ENCODE data around the gene TRERF1.

Gene TRERF1, protein sequence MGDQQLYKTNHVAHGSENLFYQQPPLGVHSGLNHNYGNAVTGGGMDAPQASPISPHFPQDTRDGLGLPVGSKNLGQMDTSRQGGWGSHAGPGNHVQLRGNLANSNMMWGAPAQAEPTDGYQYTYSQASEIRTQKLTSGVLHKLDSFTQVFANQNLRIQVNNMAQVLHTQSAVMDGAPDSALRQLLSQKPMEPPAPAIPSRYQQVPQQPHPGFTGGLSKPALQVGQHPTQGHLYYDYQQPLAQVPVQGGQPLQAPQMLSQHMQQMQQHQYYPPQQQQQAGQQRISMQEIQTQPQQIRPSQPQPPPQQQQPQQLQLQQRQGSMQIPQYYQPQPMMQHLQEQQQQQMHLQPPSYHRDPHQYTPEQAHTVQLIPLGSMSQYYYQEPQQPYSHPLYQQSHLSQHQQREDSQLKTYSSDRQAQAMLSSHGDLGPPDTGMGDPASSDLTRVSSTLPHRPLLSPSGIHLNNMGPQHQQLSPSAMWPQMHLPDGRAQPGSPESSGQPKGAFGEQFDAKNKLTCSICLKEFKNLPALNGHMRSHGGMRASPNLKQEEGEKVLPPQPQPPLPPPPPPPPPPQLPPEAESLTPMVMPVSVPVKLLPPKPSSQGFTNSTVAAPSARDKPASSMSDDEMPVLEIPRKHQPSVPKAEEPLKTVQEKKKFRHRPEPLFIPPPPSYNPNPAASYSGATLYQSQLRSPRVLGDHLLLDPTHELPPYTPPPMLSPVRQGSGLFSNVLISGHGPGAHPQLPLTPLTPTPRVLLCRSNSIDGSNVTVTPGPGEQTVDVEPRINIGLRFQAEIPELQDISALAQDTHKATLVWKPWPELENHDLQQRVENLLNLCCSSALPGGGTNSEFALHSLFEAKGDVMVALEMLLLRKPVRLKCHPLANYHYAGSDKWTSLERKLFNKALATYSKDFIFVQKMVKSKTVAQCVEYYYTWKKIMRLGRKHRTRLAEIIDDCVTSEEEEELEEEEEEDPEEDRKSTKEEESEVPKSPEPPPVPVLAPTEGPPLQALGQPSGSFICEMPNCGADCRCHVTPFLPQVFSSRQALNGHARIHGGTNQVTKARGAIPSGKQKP (N-terminal part only)

DNA sequence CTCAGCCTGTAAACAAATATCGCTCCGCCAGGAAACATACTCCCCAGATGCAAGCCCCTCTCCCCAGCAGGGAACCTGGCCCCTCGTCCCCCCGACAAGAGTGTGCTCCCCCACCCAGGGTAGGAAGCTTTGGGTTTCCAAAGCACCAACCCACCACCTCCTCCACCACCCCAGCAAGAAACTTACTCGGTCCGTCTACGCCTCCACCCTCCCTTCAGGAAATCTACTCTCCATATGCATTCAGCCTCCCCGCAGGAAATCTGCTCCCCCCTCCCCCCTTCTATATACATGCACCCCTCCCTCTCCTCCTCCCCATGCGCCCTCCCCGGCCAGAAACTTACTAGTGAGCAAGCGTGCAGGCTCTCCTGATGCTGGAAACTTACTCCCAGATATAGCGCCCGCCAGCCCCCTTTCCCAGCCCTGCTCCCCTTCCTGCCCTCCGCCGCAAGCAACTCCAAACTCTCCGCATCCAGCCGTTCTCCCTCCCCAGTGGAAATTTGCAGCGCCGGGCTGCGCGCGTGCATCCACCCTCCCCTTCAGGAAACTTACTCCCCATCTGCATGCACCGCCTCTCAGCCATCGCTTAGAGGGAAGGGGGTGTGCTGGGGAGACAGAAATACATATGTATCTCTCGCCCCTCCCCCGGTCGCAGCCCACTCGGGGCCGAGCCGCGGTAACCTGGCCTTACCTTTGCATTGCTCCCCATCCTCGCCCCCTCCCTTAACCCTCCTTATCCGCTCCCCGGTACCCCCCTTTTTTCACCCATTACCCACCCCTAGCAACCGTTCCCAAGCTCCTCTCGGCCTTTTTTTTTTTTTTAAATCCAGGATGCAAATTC, at the start of gene TRERF1:
TSS of gene TRERF1 (minus strand) at position 594 of the 838 bp plus-strand sequence. CDS start 182,336 bp downstream, outside the sequence.
- Histone ChIP-seq H3K27ac (ENCODE audit: low read depth, low read length) (peak within 1 kb of the TSS; percentile 95), H3K9ac (ENCODE audit: low read length) (peak within 1 kb of the TSS; percentile 23), H3K9me3 (ENCODE audit: low read length) (no peaks in the 10 kb centered on the region), H3K27me3 (ENCODE audit: control insufficient read depth in 1 of 2, insufficient read depth in 2 of 2, low read length in 2 of 2) (no peaks in the 10 kb centered on the region), H3K4me1 (ENCODE audit: insufficient read depth, low read length) (peaks cover 24% of the 10 kb centered on the region), H3K36me3 (ENCODE audit: insufficient read depth, low read length) (no peaks in the 10 kb centered on the region), H3K4me3 (ENCODE audit: low read depth in 1 of 2, low read length in 2 of 2) (peak within 1 kb of the TSS; percentile 76 to 98)

DNA sequence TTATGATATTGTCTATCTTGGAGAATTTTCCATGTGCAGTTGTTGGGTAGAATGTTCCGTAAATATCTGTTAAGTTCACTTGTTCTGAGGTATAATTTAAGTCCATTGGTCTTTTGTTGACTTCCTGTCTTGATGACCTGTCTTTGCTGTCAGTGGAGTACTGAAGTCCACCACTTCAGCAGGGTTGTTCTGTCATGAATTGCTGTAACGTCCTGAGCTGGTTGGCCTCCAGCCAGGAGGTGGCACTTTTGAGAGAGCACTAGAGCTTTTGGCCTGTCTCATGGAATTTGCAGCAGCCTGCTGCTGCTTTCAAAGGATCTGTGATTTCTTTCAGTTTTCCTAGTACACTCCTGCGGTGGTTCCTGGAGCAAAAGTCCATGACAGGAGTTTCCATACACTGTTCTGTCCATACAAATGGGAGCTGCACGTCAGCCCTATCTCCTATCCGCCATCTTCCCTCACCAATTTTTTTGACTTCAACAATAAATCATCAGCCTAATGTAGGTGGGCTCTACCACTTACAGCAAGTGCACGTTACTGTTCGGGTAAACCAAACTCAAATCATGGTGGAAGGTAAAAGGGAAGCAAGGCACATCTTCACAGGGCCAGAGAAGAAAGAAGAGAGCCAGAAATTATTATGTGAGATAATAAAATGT, 46.9 kb upstream of the TRERF1 start:
- no peak overlapping the region for H3K27ac ChIP-seq (ENCODE audit: low read depth, low read length)
- no peak overlapping the region for H3K4me3 ChIP-seq (ENCODE audit: low read depth in 1 of 2, low read length in 2 of 2)
- H3K9ac ChIP-seq (ENCODE audit: low read length): no peak overlapping the region
- H3K27me3 ChIP-seq (ENCODE audit: control insufficient read depth in 1 of 2, insufficient read depth in 2 of 2, low read length in 2 of 2): no peaks in the 10 kb centered on the region
- no peaks in the 10 kb centered on the region for H3K36me3 ChIP-seq (ENCODE audit: insufficient read depth, low read length)
- no peaks in the 10 kb centered on the region for H3K9me3 ChIP-seq (ENCODE audit: low read length)
- no peaks in the 10 kb centered on the region for H3K4me1 ChIP-seq (ENCODE audit: insufficient read depth, low read length)

DNA sequence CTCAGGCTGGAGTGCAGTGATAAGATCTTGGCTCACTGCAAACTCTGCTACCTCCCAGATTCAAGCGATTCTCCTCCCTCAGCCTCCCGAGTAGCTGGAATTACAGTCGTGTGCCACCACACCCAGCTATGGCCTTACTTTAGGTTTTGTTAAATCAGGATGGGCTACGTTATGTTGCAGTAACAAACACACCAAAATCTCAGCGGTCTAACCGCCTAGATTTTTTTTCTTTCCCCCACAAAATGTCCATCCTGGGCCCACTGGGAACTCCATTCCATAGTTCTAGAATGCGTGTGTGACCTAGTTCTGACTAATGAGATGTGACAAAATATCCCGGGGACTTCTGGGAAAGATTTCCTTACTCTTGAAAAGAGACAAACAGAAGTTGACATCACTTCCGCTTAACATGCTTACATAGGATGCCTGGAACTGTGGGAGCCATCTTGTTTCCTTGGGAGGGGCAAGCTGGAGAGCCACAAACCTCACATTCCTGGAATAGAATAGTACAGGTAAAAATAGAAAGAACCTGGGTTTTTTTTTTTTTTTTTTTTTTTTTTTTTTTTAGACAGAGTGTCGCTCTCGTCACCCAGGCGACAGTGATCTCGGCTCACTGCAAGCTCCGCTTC, 42.3 kb upstream of the TRERF1 start:
- no peak overlapping the region for H3K4me3 ChIP-seq (ENCODE audit: low read depth in 1 of 2, low read length in 2 of 2)
- no peaks in the 10 kb centered on the region for H3K4me1 ChIP-seq (ENCODE audit: insufficient read depth, low read length)
- no peak overlapping the region for H3K9ac ChIP-seq (ENCODE audit: low read length)
- no peaks in the 10 kb centered on the region for H3K9me3 ChIP-seq (ENCODE audit: low read length)
- no peaks in the 10 kb centered on the region for H3K36me3 ChIP-seq (ENCODE audit: insufficient read depth, low read length)
- H3K27ac ChIP-seq (ENCODE audit: low read depth, low read length): no peak overlapping the region
- no peaks in the 10 kb centered on the region for H3K27me3 ChIP-seq (ENCODE audit: control insufficient read depth in 1 of 2, insufficient read depth in 2 of 2, low read length in 2 of 2)

DNA sequence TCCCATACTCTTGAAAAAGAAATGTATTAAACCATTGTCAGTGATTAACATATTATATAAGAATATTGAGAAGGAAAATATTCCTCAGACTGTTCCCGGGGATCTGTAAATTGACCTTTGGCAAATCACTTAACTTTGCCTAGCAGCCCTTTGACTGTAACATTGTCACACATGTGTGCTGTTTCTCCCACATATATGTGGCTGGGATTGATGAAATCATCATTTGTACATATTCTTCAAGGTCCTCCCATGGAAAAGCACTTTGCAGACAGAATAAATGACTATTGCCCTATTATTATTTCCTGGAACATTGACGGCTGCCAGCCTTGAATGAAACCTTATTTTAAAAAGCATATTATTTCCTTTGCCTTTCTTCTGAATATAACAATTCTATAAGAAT, 36.4 kb upstream of the TRERF1 start:
- Histone ChIP-seq H3K9ac (ENCODE audit: low read length) (no peak overlapping the region), H3K4me3 (ENCODE audit: low read depth in 1 of 2, low read length in 2 of 2) (no peak overlapping the region), H3K4me1 (ENCODE audit: insufficient read depth, low read length) (no peaks in the 10 kb centered on the region), H3K27ac (ENCODE audit: low read depth, low read length) (no peak overlapping the region), H3K9me3 (ENCODE audit: low read length) (no peaks in the 10 kb centered on the region), H3K27me3 (ENCODE audit: control insufficient read depth in 1 of 2, insufficient read depth in 2 of 2, low read length in 2 of 2) (no peaks in the 10 kb centered on the region), H3K36me3 (ENCODE audit: insufficient read depth, low read length) (no peaks in the 10 kb centered on the region)

DNA sequence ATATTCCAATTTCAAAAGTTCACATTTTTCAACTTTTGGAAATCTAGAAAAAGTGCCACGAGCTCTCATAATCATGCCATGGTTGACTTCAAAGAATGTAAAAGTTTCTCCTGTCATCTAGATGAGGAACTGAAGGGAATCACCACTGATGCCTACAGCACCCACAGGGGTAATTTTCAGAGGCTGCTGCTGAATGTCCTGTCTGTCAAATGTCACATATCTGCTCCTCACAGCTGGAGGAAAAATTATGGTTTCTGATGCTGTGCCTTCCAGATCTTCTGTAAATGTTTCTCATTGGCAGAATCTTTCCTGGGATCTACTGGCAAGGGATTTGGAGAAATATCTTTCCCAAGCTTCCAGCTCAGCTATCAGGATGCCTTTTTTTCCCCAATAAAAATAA, 32.5 kb upstream of the TRERF1 start:
- Histone ChIP-seq H3K9ac (ENCODE audit: low read length) (no peak overlapping the region), H3K36me3 (ENCODE audit: insufficient read depth, low read length) (no peaks in the 10 kb centered on the region), H3K27ac (ENCODE audit: low read depth, low read length) (no peak overlapping the region), H3K4me3 (ENCODE audit: low read depth in 1 of 2, low read length in 2 of 2) (no peak overlapping the region), H3K27me3 (ENCODE audit: control insufficient read depth in 1 of 2, insufficient read depth in 2 of 2, low read length in 2 of 2) (no peaks in the 10 kb centered on the region), H3K9me3 (ENCODE audit: low read length) (no peaks in the 10 kb centered on the region), H3K4me1 (ENCODE audit: insufficient read depth, low read length) (peaks cover 17% of the 10 kb centered on the region)

DNA sequence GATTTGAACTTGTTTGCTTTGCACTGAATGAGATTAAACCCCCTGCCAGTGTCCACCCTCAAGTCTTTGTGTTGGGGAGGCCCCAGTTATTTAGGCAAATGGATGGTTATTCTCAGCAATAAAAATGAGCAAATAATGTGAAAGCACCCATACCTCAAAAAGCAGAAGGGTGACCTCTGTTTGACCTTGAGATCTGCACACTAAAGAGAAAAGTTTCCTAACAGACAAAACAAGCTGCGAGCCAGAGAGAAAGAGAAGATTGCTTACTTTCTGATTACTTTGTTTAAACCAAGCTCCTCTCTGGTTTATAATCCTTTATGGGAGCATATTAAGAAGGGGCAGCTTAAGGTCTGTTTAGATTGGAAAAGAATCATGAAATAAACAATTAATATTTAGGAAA, 30.4 kb upstream of the TRERF1 start:
- H3K9ac ChIP-seq (ENCODE audit: low read length): no peak overlapping the region
- H3K36me3 ChIP-seq (ENCODE audit: insufficient read depth, low read length): no peaks in the 10 kb centered on the region
- H3K9me3 ChIP-seq (ENCODE audit: low read length): no peaks in the 10 kb centered on the region
- H3K27ac ChIP-seq (ENCODE audit: low read depth, low read length): no peak overlapping the region
- H3K27me3 ChIP-seq (ENCODE audit: control insufficient read depth in 1 of 2, insufficient read depth in 2 of 2, low read length in 2 of 2): no peaks in the 10 kb centered on the region
- peaks cover 17% of the 10 kb centered on the region for H3K4me1 ChIP-seq (ENCODE audit: insufficient read depth, low read length)
- H3K4me3 ChIP-seq (ENCODE audit: low read depth in 1 of 2, low read length in 2 of 2): no peak overlapping the region

DNA sequence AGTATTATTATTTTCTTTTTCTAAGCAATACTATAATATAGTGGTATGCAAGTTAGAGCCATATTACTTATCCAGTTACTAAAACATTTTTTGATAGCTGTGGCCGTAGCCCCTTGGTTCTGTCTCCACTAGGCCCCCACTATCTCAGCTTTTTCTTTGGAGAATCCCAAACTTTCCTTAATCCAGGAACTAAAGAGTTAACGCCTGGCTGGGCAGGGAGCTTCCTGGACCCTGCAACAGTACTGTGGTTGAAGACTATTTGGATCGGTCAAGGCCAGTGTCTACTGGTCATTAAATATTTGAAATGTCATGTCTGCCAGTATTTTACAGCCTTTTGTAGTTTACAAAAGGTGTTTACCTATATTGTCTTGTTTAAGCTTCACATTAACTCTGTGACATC, 20.0 kb upstream of the TRERF1 start:
- no peak overlapping the region for H3K27ac ChIP-seq (ENCODE audit: low read depth, low read length)
- H3K36me3 ChIP-seq (ENCODE audit: insufficient read depth, low read length): no peaks in the 10 kb centered on the region
- H3K9ac ChIP-seq (ENCODE audit: low read length): no peak overlapping the region
- H3K4me1 ChIP-seq (ENCODE audit: insufficient read depth, low read length): no peaks in the 10 kb centered on the region
- no peak overlapping the region for H3K4me3 ChIP-seq (ENCODE audit: low read depth in 1 of 2, low read length in 2 of 2)
- H3K9me3 ChIP-seq (ENCODE audit: low read length): no peaks in the 10 kb centered on the region
- no peaks in the 10 kb centered on the region for H3K27me3 ChIP-seq (ENCODE audit: control insufficient read depth in 1 of 2, insufficient read depth in 2 of 2, low read length in 2 of 2)

DNA sequence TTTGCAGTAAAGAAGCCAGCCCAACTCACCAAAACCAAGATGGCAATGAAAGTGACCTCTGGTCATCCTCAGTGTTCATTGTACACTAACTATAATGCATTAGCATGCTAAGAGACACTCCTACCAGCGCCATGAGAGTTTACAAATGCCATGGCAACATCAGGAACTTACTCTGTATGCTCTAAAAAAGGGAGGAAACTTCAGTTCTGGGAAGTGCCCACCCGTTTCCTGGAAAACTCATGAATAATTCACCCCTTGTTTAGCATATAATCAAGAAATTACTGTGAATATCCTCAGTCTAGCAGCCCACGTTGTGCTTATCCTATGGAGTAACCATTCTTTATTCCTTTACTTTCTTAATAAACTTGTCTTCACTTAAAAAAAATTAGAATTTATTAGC, 19.4 kb upstream of the TRERF1 start:
- Histone ChIP-seq H3K4me1 (ENCODE audit: insufficient read depth, low read length) (no peaks in the 10 kb centered on the region), H3K27me3 (ENCODE audit: control insufficient read depth in 1 of 2, insufficient read depth in 2 of 2, low read length in 2 of 2) (no peaks in the 10 kb centered on the region), H3K27ac (ENCODE audit: low read depth, low read length) (no peak overlapping the region), H3K9me3 (ENCODE audit: low read length) (no peaks in the 10 kb centered on the region), H3K9ac (ENCODE audit: low read length) (no peak overlapping the region), H3K4me3 (ENCODE audit: low read depth in 1 of 2, low read length in 2 of 2) (no peak overlapping the region), H3K36me3 (ENCODE audit: insufficient read depth, low read length) (no peaks in the 10 kb centered on the region)

DNA sequence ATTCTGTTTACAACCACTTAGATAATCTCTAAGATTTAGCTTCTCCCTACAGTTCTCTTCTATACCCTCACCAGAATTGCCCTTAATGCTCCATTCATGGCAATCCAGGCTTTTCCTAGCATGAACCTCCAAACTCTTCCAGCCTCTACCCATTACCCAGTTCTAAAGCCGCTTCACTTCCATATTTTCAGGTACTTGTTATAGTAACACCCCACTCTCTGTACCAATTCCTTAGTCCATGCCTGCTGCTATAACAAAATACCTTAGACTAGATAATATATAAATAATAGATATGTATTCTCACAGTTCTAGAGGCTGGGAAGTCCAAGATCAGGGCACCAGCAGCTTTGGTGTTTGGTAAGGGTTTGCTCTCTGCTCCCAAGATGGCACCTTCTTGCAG, 16.5 kb upstream of the TRERF1 start:
- no peak overlapping the region for H3K27ac ChIP-seq (ENCODE audit: low read depth, low read length)
- no peaks in the 10 kb centered on the region for H3K4me1 ChIP-seq (ENCODE audit: insufficient read depth, low read length)
- no peaks in the 10 kb centered on the region for H3K27me3 ChIP-seq (ENCODE audit: control insufficient read depth in 1 of 2, insufficient read depth in 2 of 2, low read length in 2 of 2)
- no peak overlapping the region for H3K4me3 ChIP-seq (ENCODE audit: low read depth in 1 of 2, low read length in 2 of 2)
- no peaks in the 10 kb centered on the region for H3K9me3 ChIP-seq (ENCODE audit: low read length)
- no peaks in the 10 kb centered on the region for H3K36me3 ChIP-seq (ENCODE audit: insufficient read depth, low read length)
- H3K9ac ChIP-seq (ENCODE audit: low read length): no peak overlapping the region

DNA sequence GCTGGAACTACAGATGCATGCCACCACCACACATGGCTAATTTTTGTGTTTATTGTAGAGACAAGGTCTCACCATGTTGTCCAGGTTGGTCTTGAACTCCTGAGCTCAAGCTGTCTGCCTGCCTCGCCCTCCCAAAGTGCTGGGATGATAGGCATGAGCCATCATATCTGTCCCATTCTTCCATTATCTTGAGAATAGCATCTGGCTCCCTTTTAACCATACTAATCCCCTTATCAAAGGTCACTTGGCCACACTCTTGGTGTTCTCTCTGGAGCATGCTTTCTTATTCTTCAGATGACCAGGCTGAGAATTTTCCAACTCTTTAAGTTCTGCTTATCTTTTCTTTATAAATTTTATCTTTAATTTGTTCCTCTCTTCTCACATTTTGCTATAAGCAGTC, 15.9 kb upstream of the TRERF1 start:
- Histone ChIP-seq H3K36me3 (ENCODE audit: insufficient read depth, low read length) (no peaks in the 10 kb centered on the region), H3K9ac (ENCODE audit: low read length) (no peak overlapping the region), H3K9me3 (ENCODE audit: low read length) (no peaks in the 10 kb centered on the region), H3K27me3 (ENCODE audit: control insufficient read depth in 1 of 2, insufficient read depth in 2 of 2, low read length in 2 of 2) (no peaks in the 10 kb centered on the region), H3K4me3 (ENCODE audit: low read depth in 1 of 2, low read length in 2 of 2) (no peak overlapping the region), H3K27ac (ENCODE audit: low read depth, low read length) (no peak overlapping the region), H3K4me1 (ENCODE audit: insufficient read depth, low read length) (no peaks in the 10 kb centered on the region)

All from muscle layer of colon (tissue), 2 donors.